Measurements from ENCODE around the gene NRXN3.

DNA sequence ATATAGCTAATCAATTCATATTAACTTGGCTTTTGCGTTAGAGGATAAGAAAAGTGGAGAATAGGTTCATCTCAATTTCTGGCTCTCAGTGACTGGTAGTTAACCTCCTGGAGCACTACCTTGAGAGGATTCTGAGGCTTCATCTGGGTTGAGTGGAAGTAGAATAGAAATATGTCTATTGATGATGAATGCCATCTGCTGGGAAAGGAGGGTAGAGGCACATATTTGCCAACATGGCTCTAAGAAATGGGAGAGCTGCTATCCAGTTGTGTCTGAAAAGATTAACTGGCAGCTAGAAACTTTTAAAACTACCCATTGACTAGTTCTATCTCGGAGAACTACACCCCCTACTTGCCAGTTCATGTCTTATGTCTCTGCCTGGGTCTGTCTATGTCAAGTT lies 530.1 kb downstream of the NRXN3 start:
- TF ChIP-seq, protein P1, sequence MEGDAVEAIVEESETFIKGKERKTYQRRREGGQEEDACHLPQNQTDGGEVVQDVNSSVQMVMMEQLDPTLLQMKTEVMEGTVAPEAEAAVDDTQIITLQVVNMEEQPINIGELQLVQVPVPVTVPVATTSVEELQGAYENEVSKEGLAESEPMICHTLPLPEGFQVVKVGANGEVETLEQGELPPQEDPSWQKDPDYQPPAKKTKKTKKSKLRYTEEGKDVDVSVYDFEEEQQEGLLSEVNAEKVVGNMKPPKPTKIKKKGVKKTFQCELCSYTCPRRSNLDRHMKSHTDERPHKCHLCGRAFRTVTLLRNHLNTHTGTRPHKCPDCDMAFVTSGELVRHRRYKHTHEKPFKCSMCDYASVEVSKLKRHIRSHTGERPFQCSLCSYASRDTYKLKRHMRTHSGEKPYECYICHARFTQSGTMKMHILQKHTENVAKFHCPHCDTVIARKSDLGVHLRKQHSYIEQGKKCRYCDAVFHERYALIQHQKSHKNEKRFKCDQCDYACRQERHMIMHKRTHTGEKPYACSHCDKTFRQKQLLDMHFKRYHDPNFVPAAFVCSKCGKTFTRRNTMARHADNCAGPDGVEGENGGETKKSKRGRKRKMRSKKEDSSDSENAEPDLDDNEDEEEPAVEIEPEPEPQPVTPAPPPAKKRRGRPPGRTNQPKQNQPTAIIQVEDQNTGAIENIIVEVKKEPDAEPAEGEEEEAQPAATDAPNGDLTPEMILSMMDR (IDR thresholded peaks at IDR 0.05) = no peak
- no peak for TF ChIP-seq EZH2 (IDR thresholded peaks at IDR 0.05)
